H54 (cell line): Measurements from ENCODE around the gene MCM7.
A peak's percentile ranks its signal among the peaks of the same experiment; 100 is the strongest.

Experiments used
- DNase-seq: peaks from one replicate; pipeline ENCODE4 v3.0.0; 2011; ENCODE audit warnings: low spot score, mixed read lengths; ENCODE audit not compliant: insufficient read length
- FAIRE-seq: peaks from 3 replicates; lab custom pipeline; 2011; peaks lifted over from hg19 to GRCh38; lab: Jason Lieb, UNC
- POLR2A ChIP-seq: IDR thresholded peaks from 2 replicates; pipeline ENCODE4 v1.6.1; 2011; ENCODE audit warnings: low read depth, mild to moderate bottlenecking, low read length

MCM7 gene

DNA sequence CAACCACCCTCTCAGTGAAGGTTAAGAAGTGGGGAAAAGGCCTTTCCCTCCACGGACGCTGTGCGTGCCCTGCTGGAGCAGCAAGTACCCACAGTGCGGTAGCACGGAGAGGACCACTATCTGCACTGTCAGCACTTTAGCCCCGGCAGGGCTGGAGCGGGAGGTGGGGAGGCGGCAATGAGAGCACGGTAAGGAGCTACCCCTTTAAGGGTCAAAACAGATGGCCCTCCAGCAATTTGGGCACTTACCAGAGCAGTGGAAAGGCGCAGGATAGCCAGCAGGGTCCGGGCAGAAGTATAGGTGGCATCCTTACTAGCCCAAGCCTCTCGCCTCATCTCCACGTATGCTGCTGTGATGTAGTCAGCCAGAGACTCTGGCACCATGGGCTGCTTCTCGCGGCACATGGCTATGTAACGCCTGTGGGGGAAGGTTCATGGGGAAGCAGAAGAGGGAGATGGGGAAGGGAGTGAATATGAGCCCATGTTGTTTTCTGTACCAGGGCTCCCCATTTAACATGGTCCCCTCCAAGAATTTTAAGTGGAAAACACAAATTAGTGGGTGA, 7.2 kb downstream of the MCM7 start:
- no peak for FAIRE-seq
- DNase-seq, result no peak
- TF ChIP-seq POLR2A, result no peak

DNA sequence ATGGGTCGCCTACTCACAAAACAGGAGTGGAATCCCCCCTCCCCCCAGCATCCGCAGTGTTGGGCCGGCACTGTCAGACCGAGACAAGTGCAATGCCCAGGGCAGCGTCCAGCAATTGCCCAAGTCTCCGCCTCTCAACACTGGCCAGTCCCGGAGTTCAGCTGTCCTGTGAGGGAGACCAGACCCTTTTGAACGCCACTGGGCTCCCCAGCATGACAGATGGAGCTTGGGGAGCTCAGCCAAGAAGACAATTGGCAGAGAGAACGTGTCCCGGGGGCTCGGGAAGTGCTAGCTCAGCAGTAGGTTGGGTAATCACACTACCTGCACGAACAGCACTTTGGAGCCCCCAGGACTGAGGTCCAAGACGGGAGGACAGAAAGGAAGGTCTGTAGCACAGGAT, 7.7 kb downstream of the MCM7 start:
- no peak for FAIRE-seq
- no peak for DNase-seq
- no peak for TF ChIP-seq POLR2A

DNA sequence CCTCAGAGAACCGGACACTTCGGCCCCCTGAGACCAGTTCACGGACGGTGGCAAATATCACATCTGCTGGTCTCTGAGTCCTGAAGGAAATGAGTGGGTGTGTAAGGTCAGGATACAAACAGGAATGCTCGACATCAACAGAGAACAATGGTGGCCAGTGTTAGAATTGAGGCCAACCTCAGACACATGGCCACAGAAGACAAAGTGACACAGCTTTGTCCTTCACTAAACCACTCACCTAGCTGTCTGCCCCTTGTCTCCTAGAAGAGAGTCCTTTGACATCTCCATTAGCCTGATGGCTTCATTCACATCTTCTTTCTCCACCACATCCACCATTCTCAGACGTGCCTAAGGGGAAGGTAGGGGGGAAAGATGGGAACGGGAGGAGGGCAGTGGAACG, 8.1 kb downstream of the MCM7 start:
- TF ChIP-seq POLR2A, result no peak
- FAIRE-seq, result no peak
- no peak for DNase-seq

DNA sequence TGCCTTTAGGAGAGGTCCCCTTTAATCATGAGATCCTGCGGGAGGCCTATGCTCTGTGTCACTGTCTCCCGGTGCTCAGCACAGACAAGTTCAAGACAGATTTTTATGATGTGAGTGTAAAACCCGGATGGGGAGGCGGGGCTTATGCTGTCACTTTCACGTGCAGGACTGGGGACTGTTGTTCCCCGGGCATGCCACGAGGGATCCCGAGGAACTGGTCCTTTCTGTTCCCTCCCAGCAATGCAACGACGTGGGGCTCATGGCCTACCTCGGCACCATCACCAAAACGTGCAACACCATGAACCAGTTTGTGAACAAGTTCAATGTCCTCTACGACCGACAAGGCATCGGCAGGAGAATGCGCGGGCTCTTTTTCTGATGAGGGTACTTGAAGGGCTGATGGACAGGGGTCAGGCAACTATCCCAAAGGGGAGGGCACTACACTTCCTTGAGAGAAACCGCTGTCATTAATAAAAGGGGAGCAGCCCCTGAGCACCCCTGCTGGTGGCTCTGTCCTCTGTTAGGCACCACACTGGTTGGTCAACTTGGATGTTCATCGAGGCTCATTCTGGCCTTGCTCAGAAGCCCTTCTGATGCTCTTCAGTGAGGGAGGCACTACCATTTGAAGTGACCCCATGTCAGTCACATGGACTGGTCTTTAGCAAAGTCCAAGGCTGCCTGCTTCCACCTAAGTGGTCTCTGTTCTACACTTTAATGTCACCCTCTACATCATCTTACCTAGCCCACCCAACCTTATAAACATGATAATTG, 9.6 kb downstream of the MCM7 start:
- FAIRE-seq (no peak), DNase-seq (no peak)
- no peak for TF ChIP-seq POLR2A

DNA sequence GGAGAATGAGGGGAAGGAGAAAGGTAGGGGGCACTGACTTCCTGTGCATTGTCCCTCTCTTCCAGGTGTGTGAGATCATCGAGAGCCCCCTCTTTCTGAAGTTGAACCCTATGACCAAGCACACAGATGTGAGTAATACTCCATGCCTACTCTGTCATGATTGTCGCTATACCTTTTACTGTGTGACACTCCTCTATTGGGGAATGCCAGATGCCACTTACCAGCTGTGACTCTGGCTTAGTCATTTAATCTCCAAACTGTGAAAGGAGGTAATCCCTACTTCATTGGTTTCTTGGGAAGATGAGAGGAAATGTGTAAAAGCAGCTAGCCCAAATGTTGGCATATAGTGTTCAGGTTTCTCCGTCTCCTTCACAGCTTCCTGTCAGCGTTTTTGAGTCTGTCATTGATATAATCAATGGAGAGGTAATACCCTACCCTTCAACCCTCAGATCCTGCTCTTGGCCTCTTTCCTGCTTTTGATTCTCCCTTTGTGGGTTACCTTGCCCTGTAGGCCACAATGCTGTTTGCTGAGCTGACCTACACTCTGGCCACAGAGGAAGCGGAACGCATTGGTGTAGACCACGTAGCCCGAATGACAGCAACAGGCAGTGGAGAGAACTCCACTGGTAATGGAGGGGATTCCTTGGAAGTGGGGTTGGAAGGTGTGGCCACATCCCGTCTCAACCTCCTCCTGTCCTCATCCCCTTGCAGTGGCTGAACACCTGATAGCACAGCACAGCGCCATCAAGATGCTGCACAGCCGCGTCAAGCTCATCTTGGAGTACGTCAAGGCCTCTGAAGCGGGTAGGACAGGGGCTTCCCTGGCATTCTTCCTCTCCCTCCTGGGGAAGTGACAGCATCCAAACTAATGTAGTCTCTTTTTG, 10.4 kb downstream of the MCM7 start:
- FAIRE-seq (no peak), DNase-seq (no peak)
- 0 out of 2 replicates have a peak, but pooled peaks have one; percentile 4 for TF ChIP-seq POLR2A

DNA sequence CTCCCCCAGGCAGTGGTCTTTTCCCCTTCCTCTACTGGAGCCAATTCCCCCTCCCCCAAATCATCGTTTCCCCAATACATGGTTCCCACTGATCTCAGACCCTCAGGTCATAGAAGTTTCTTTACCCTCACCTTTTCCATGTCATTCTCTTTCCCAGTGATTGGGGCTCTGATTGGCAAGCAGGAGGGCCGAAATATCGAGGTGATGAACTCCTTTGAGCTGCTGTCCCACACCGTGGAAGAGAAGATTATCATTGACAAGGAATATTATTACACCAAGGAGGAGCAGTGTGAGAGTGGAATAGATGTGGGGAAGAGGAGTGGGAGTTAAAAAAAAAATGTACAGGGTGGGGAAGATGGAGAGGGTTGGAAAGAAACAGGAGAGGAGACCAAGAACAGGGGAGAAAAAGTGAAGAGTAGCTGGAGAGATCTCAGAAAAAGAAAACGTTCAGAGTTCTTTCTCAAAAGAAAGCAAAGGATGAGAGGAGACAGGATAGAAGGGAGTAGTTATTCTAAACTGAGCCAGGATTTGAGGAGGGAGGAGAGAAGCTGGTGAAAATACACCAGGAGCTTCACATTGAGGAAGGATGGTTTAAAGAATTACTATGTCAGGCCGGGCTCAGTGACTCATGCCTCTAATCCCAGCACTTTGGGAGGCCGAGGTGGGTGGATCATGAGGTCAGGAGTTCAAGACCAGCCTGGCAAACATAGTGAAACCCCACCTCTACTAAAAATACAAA, 11.6 kb downstream of the MCM7 start:
- no peak for TF ChIP-seq POLR2A
- FAIRE-seq (no peak), DNase-seq (no peak)

DNA sequence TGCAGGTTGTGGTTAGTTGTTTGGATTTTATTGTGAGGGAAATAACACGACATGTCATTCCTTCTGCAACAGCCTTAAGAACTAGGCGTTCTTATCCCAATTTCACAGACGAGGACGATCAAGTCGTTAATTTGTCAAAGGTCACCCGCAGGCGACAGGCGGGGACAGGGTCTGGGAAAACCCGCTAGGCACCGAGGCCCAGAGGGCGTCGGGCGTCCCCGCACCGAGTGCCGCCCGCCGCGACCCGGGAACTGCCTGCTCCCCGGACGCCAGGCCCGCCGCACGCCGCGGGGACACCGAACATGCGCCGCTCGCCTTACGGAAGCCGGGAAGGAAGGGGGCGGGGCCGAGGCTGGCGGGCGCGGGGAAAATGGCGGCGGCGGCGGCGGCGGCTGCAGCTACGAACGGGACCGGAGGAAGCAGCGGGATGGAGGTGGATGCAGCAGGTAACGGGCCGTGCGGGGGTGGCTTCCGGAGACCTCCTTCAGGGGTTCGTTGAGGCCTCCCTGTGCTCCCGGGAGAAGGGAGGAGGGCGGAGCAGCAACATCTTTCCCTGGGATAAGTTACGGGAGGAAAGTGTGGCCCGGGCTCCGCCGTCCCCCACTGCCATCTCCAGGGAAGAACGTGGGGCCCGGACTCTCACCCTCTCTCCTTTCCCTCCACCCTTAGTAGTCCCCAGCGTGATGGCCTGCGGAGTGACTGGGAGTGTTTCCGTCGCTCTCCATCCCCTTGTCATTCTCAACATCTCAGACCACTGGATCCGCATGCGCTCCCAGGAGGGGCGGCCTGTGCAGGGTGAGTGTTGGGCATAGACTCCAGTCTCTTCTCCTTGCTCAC, 12.4 kb downstream of the MCM7 start, which contains the start of gene COPS6:
Gene COPS6, plus strand, starts transcription at position 349 of the 837 bp plus-strand sequence. Its CDS starts 22 bp downstream, at position 371.
- DNase-seq, result no peak
- no peak for FAIRE-seq
- peak; percentile 93 for TF ChIP-seq POLR2A

DNA sequence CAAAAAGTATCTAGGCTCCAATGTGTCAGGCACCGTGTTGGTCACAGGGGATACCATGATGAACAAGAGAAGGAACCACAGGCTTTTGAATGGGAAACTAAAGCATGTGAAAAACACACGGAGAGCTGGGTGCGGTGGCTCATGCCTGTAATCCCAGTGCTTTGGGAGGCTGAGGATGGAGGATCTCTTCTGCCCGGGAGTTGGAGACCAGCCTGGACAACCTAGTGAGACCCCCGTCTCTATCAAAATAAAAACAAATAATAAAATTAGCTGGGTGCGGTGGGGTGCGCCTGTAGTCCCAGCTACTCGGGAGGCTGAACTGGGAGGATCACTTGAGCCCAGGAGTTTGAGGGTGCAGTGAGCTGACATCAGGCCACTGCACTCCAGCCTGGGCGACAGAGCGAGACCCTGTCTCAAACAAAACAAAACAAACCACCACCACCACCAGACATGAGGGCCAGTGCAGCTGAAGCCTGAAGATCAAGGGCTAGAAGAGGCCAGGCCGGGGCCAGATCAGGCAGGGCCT, 13.0 kb downstream of the MCM7 start:
- FAIRE-seq, result no peak
- DNase-seq, result no peak
- no peak for TF ChIP-seq POLR2A

DNA sequence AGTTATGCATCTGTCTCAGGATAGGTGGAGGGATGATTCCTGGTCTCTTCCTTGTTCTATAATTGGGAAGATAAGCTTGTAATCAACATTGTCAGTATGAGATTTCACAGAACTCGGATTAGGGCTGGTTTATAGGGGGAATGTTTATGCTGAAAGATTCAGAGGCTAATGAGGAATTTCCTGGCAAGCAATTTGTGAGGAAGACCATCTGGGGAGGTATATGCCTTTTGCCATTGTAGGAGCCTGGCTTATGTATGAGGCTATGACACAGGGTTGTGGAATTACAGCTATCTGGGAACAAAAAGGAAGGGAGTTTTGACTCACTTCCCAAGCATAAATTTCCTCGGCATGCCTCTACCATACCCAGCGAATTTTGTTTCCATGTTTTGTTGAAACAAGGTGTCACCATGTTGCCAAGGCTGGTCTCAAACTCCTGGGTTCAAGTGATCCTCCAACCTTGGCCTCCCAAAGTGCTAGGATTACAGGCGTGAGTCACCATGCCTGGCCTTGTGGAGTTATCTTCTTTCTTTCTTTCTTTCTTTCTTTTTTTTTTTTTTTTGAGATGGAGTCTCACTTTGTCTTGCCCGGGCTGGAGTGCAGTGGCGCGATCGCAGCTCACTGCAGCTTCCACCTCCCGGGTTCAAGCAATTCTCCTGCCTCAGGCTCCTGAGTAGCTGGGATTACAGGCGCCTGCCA, 14.0 kb downstream of the MCM7 start:
- peak; percentile 20 for FAIRE-seq
- no peak for TF ChIP-seq POLR2A
- DNase-seq, result peak; percentile 61

DNA sequence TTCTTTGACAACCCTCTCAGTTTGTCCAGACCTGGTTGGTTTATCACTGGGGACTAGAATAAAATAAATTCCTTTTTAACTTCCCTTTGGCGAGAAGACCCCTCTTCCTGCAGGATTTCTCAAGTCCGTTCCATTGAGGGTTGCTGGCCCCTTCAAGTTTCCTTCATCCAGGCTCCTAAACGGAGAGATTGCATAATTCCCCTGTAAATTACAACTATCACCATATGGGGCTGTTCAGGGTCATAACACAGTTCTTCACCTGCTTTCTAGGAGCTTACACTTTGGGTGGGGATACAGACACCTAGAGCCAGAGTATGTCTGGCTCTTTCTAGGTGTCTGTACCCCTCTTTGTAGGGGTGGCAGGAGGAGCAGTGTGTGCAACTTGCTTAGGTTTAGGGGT, 15.7 kb downstream of the MCM7 start:
- DNase-seq, result no peak
- no peak for FAIRE-seq
- no peak for TF ChIP-seq POLR2A

DNA sequence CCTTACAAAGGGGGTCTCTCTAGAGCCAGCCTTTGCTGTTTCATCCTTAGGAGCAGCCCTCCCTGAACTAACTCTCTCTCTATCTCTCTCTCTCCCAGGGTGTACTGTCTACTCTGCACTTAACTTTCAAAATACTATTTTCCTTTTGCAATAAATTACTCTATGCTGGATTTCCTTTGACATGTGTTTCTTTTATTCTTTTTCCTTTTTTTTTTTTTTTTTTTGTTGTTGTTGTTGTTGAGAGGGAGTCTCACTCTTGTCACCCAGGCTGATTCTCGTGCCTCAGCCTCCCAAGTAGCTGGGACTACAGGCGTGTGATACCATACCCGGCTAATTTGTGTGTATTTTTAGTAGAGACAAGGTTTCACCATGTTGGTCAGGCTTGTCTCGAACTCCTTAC, 18.2 kb downstream of the MCM7 start:
- no peak for DNase-seq
- TF ChIP-seq POLR2A, result no peak
- no peak for FAIRE-seq
